ENCODE results near the gene SAMD3.

SAMD3 gene

DNA sequence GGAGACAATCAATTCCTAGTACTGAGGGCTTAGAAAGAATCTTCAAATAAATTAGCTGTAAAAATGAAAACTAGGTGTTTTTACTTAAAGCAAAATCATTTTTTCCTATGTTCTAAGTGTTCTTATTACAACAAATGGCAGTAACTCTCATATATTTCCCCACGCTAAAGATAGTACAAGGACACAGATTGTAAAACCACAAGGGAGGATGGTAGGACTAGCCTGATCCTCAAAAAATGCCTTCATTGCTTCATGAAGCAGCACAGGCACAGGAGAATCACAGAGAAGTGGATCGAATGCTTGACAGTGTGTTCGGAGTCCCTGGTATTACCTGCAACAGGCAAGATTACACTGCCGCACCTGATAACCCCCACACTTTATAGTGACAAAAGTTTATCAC is 58.5 kb downstream of the SAMD3 start:
- no peak for TF ChIP-seq CTCF (IDR thresholded peaks at IDR 0.05)

- TF ChIP-seq CTCF (IDR thresholded peaks at IDR 0.05), result no peak
Measured at GRCh38 chr6:130163266-130163665, 59.5 kb downstream of the SAMD3 start.

- TF ChIP-seq CTCF (IDR thresholded peaks at IDR 0.05), result no peak
Measured at GRCh38 chr6:130162421-130162820, 60.3 kb downstream of the SAMD3 start.

- TF ChIP-seq CTCF (IDR thresholded peaks at IDR 0.05), result no peak
Measured at GRCh38 chr6:130161683-130162404, 60.9 kb downstream of the SAMD3 start.

- no peak for TF ChIP-seq CTCF (IDR thresholded peaks at IDR 0.05)
Measured at GRCh38 chr6:130159956-130160355, 62.8 kb downstream of the SAMD3 start.

DNA sequence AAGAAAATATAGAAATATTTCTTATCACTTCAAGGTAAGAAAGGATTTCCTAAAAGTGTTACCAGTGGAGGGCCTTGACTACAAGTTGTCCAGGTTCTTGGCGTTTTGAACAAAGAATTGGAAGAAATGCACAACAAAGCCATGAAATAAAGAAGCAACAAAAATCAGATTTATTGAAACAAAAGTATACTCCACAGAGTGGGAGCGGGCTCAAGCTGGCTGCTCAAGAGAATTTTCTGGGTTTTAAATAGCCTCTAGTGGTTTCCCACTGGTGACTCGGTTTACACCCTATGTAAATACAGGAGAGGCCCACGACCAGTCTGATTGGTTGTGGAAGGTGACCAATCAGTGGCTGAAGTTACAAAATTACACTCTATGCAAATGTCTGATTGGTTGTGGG is 64.2 kb downstream of the SAMD3 start:
- no peak for TF ChIP-seq CTCF (IDR thresholded peaks at IDR 0.05)

DNA sequence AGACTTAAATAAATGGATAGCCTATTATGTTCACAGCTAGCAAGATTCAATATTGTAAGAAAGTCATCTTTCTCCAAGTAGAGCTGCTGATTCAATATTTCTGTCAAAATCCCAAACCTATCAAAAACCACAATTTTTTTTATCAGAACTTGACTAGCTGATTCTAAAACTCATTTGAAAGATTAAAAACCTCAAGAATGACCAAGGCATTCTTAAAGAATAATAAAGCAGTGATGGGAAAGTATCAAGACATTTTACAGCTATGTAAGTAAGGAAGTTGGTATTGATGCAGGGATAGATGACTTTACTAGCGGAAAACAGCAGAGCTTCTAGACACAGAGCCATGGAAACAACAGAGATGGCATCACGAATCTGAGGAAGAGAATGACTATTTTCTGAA is 64.7 kb downstream of the SAMD3 start:
- TF ChIP-seq CTCF (IDR thresholded peaks at IDR 0.05), result no peak

DNA sequence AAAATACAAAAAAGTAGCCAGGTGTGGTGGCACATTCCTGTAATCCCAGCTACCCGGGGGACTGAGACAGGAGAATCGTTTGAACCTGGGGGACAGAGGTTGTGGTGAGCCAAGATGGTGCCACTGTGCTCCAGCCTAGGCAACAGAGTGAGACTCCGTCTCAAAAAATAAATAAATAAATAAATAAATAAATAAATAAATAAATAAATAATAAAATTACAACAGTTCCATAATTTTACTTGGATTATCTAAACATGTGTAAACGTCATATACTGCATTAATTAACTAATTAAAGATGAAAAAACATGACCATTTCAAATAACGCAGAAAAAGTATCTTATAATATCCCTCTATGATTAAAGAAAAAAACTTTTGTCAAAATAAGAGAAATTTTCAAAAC is 65.8 kb downstream of the SAMD3 start:
- TF ChIP-seq CTCF (IDR thresholded peaks at IDR 0.05), result no peak
